ENCODE measurements around the gene ADAMTSL4. TPM values are rescaled to one million over a fixed set of nuclear protein-coding genes. Genes with fewer than 3 reads are reported as not detected.

ADAMTSL4 gene
- total RNA-seq, 1 donor from 2014 or later = 46.3 TPM

DNA sequence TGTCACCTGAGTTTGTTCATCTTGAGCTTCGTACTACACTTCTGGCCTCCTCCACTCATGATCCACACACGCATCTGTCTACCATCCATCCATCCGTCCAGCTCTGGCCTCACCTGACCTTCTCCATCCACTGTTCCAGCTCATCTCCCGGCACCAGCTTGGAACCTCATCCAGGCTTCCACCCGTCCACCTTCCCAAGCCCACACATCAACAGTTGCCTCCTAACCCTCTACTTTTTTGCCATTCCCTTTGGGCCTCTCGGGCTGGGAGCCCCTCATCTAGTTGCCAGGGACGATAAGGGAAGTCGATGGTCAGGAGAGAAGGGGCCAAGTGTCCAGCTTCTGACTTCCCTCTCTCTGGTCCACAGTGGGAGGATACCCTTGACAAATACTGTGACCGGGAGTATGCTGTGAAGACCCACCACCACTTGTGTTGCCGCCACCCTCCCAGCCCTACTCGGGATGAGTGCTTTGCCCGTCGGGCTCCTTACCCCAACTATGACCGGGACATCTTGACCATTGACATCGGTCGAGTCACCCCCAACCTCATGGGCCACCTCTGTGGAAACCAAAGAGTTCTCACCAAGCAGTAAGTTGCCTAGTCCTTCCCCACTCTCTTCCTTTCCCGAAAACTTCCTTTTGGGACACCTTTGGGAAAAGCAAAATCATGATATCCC lies 37.1 kb upstream of the ADAMTSL4 start:
- intact Hi-C loops (cut with micrococcal nuclease) = no loop called here
- no peak for DNase-seq

DNA sequence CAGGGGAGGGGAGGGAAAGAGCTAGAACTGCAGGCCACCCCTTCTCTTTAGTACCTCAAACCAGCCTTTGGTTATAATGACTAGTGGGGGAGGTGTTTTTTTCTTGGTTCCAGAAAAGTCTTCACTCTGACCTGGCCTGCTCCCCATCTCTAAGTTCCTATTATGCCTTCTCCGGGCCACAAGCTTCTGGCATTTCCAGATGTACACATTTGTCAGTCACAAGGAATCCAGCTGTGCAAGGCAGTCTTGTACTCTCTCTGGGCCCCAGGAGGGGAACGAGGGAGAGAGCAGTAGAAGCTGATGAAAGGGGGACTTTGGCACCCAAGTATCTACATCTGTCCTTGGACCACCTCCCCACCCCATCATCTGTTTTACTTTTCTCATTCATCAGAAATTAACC lies 36.4 kb upstream of the ADAMTSL4 start:
- no peaks in the 10 kb centered on the region for H3K27me3 ChIP-seq (ENCODE audit: low read depth)
- H3K9me3 ChIP-seq (replicated peaks) = no peaks in the 10 kb centered on the region
- TF ChIP-seq, protein P1, sequence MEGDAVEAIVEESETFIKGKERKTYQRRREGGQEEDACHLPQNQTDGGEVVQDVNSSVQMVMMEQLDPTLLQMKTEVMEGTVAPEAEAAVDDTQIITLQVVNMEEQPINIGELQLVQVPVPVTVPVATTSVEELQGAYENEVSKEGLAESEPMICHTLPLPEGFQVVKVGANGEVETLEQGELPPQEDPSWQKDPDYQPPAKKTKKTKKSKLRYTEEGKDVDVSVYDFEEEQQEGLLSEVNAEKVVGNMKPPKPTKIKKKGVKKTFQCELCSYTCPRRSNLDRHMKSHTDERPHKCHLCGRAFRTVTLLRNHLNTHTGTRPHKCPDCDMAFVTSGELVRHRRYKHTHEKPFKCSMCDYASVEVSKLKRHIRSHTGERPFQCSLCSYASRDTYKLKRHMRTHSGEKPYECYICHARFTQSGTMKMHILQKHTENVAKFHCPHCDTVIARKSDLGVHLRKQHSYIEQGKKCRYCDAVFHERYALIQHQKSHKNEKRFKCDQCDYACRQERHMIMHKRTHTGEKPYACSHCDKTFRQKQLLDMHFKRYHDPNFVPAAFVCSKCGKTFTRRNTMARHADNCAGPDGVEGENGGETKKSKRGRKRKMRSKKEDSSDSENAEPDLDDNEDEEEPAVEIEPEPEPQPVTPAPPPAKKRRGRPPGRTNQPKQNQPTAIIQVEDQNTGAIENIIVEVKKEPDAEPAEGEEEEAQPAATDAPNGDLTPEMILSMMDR (IDR thresholded peaks at IDR 0.05; ENCODE audit: borderline replicate concordance) = no peak
- peak overlapping the region; percentile 16 for H3K27ac ChIP-seq (replicated peaks)
- no peak overlapping the region for H3K4me3 ChIP-seq
- H3K4me1 ChIP-seq = peaks cover 45% of the 10 kb centered on the region
- no peak for DNase-seq
- intact Hi-C loops (cut with micrococcal nuclease) = no loop called here
- peaks cover 14% of the 10 kb centered on the region for H3K36me3 ChIP-seq

More for the DNA sequence above, 37.1 kb upstream of the ADAMTSL4 start:
- Histone ChIP-seq H3K4me3 (no peak overlapping the region), H3K4me1 (peaks cover 46% of the 10 kb centered on the region), H3K9me3 (replicated peaks) (no peaks in the 10 kb centered on the region), H3K27ac (replicated peaks) (peak overlapping the region; percentile 12), H3K27me3 (ENCODE audit: low read depth) (no peaks in the 10 kb centered on the region), H3K36me3 (peaks cover 15% of the 10 kb centered on the region)
- TF ChIP-seq, protein P1 (IDR thresholded peaks at IDR 0.05; ENCODE audit: borderline replicate concordance) = no peak

DNA sequence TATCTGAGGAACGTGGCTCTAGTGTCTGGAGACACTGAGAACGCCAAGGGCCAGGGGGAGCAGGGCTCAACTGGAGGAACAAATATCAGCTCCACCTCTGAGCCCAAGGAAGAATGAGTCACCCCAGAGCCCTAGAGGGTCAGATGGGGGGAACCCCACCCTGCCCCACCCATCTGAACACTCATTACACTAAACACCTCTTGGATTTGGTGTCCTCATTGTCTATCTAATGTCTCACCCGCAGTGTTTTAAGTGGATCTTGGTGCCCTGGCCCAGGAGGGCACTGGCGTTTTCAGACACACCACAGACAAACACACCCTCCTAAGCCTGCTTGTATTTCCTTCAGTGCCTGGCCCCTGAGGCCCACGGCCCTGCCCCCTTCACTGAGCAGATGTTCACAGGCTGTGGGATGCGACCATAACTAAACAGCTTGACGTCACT lies 35.8 kb upstream of the ADAMTSL4 start:
- no peak for DNase-seq
- TF ChIP-seq, protein P1 (IDR thresholded peaks at IDR 0.05; ENCODE audit: borderline replicate concordance) = no peak
- Histone ChIP-seq H3K36me3 (peaks cover 14% of the 10 kb centered on the region), H3K4me3 (no peak overlapping the region), H3K27me3 (ENCODE audit: low read depth) (no peaks in the 10 kb centered on the region), H3K9me3 (replicated peaks) (no peaks in the 10 kb centered on the region), H3K4me1 (peaks cover 40% of the 10 kb centered on the region), H3K27ac (replicated peaks) (peak overlapping the region; percentile 16)
- intact Hi-C loops (cut with micrococcal nuclease) = no loop called here

DNA sequence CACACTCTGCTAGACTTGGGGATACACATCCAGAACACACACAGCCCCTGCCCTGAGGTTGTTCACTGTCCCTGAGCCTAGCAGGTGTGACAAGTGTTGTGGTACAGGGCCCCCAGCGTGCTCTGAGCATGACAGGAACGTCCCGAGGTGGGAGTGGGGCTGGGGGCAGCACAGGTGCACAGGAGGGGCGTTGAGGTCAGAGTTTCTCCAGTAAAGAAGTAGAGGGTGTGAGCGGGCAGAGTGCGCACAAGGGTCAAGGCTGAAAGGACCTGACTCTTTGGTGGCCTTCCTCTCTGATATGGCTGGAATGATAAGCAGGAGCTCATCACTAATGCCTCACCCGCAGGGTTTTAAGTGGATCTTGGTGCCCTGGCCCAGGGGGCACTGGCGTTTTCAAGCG lies 34.9 kb upstream of the ADAMTSL4 start:
- Histone ChIP-seq H3K27ac (replicated peaks) (peak overlapping the region; percentile 94), H3K4me1 (peaks cover 31% of the 10 kb centered on the region), H3K27me3 (ENCODE audit: low read depth) (no peaks in the 10 kb centered on the region), H3K9me3 (replicated peaks) (no peaks in the 10 kb centered on the region), H3K36me3 (peaks cover 14% of the 10 kb centered on the region), H3K4me3 (peak overlapping the region; percentile 74)
- no peak for DNase-seq
- intact Hi-C loops (cut with micrococcal nuclease) = no loop called here
- TF ChIP-seq, protein P1 (IDR thresholded peaks at IDR 0.05; ENCODE audit: borderline replicate concordance) = no peak

DNA sequence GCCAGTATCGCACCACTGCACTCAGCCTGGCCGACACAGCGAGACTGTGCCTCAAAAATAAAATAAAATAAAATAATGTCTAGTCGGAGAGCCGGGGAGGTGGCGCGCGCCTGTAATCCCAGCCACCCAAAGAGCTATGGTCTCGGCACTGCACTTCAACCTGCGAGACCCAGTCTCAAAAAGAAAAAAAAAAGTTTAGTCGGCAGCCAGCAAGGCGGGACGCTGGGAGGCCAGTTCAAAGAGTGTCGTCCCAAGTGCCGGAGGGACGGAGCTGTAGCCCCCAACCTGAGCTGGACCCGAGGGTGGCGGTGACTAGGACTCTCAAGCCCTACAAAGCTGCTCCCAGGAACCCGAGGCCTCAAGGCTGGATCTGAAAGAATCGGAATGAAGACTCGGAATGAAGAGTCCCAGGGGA lies 34.3 kb upstream of the ADAMTSL4 start:
- Histone ChIP-seq H3K9me3 (replicated peaks) (no peaks in the 10 kb centered on the region), H3K27me3 (ENCODE audit: low read depth) (no peaks in the 10 kb centered on the region), H3K36me3 (peaks cover 14% of the 10 kb centered on the region), H3K27ac (replicated peaks) (peak overlapping the region; percentile 94), H3K4me3 (peak overlapping the region; percentile 74), H3K4me1 (peaks cover 25% of the 10 kb centered on the region)
- DNase-seq = no peak
- TF ChIP-seq, protein P1 (IDR thresholded peaks at IDR 0.05; ENCODE audit: borderline replicate concordance) = no peak
- intact Hi-C loops (cut with micrococcal nuclease) = no loop called here

Data from left ventricle myocardium inferior (tissue), 1 donor.